NCI-H82 treated with DMSO at 0.1 percent for 48 hours (cell line): ENCODE measurements around the gene AGPAT3.
A peak's percentile ranks its signal among the peaks of the same experiment; 100 is the strongest.

ENCODE experiments used
- DNase-seq: peaks from one replicate; lab custom pipeline; 2025; ENCODE audit not compliant: unreplicated experiment; lab: John Stamatoyannopoulos, UW

AGPAT3 gene

GRCh38 chr21:43934716-43935705, 70.0 kb downstream of the AGPAT3 start:
- DNase-seq = no peak

DNA sequence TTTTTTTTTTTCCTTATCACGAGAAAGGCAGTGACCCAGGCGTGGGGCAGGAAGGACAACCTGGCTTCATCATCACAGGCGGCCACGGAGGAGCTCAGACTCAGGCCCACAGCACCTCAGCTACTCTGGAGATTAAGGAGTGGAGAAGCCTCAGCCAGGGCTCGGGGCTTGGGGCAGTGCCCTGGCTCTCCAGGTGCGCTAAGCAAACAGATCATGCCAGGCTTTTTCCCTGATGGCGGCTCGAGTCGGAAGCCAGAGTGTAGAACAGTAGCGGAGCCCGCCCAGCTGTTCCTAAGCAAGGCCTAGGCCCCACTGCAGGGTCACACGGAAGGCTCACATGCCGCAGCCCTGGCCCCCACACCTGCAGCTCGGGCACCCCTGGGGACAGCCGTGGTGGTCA, 70.7 kb downstream of the AGPAT3 start:
- no peak for DNase-seq

DNA sequence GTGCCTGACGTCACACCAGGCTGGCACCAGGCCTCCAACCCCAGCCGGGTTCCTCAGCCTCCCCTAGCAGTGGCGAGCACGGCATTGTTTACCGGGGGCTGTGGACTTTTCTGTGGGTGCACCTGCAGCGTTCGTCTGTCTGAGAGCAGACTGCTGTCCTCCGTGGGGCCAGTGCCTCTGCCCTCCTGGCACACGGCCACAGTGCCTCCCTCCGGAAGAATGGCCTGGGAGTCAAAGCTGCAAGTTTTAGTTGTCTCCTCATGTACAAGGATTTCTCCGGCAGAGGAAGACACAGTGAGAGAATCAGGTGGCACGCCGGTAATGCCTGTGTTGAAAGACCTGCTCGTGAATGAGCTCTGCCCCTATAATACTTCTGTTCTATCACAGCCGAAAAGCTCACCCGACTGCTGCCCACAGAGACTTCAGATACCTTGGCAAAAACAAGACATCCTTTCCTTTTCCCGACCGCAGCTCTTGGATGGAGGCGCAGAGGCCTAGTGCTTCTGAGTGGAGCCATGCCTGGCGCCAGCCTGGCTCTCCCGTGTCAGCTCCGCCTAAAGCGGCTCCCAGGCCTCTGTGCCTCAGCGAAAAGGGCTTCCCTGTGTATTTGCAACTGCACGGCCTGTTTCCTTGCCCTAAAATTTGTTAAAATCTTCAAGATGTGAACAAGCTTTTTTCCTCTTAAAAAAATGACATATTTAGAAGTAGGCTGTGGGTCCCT, 71.4 kb downstream of the AGPAT3 start:
- DNase-seq = no peak

DNA sequence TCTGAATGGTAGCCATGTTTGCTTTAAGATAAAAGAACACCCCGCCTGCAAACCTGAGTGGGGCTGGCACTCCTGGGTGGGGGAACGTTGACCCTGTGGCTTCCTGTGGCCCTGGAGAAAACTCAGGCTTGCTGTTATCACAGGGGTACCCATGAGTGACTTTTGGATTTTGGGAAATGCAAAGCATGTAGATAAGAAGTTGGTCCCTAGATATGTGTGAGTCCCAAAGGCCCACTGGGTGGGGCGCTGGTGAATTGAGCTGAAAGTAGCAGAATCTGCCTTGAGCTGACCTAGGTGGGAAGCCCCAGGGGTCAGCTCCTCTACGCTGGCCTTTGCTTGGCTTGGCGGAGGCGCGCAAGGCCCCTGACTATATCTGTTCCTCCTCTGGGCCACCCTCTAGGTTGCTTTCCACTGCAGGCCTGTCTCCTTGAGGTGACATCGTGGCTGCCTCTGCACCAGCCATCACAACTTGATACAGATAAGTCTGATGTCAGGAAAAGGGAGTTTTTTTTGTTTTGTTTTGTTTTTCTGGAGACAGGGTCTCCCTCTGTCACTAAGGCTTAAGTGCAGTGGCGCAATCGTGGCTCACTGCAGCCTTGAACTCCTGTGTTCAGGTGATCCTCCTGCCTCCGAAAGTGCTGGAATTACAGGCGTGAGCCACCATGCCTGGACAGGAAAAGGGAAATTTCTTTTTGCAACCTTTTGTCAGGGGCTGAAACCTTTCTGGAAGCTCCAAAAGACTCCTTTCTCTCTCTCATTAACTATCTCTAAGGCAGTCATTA, 72.2 kb downstream of the AGPAT3 start:
- DNase-seq = no peak

DNA sequence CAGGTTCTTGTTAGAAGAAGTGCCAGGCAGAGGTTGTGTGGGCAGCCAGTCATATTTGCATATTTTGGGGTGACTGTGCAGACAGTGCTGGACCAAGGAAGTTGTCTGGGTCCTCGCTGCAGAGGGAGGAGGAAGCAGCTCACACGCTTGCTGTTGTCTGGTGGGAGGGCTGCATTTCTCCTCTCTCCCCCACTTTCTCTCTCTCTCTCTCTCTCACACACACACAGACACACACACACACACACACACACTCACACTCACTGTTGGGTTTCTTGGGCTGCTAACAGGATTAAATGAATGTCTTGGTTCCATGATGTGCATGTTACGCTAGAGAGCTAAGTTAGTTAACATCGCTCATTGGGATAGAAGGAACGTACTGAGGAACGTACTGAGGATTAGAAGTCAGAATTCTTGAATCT, 72.9 kb downstream of the AGPAT3 start:
- no peak for DNase-seq

GRCh38 chr21:43938751-43939442, 73.9 kb downstream of the AGPAT3 start:
- DNase-seq = peak; percentile 49

DNA sequence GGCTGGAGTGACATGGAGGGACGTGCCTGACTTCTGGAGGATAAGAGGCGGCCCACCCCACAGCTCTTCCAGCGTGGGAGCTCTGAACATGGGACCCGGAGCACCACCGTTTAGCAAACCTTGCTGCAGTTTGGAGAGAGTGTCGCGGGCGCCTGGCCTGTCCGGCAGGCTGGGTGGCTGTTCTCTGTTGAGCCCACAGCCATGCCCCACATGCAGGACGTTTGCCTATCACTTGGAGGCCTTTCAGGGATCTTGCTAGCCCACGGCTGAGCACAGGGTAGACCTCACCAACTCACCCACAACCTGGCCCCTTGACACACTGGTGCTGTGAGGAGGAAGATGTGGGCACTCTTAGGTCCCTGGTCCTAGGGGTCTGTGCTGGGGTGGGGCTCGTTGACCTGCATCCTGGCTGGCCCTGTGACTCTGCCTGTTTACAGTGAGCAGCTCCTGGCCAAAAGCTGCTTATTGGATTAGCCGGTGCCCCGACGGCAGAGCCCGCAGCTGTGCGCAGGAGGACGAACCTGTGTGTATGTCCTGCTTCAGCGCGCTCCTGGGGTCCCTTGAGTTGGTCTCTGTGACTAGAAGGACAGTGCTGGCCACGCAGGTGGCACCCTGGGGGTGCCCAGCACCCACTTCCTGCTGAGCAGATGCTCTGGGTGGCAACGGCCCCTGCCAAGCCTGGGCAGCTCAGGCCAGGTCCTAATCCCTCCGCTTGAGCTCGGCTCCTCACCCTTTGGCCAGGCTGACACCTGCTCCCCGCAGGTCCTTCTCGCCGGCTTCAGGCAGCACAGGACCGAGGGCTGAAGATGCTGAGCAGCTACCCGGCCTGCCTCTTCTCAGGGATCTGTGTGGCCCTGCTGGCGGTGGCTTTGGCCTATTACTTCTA, 74.7 kb downstream of the AGPAT3 start:
- DNase-seq = peak; percentile 38

- DNase-seq = no peak
Observed at GRCh38 chr21:43940329-43941050, 75.5 kb downstream of the AGPAT3 start.

- no peak for DNase-seq
Observed at GRCh38 chr21:43942201-43942600, 77.2 kb downstream of the AGPAT3 start.

GRCh38 chr21:43942621-43943020, 77.6 kb downstream of the AGPAT3 start:
- DNase-seq = no peak

- DNase-seq = no peak
Observed at GRCh38 chr21:43943512-43944077, 78.6 kb downstream of the AGPAT3 start.

DNA sequence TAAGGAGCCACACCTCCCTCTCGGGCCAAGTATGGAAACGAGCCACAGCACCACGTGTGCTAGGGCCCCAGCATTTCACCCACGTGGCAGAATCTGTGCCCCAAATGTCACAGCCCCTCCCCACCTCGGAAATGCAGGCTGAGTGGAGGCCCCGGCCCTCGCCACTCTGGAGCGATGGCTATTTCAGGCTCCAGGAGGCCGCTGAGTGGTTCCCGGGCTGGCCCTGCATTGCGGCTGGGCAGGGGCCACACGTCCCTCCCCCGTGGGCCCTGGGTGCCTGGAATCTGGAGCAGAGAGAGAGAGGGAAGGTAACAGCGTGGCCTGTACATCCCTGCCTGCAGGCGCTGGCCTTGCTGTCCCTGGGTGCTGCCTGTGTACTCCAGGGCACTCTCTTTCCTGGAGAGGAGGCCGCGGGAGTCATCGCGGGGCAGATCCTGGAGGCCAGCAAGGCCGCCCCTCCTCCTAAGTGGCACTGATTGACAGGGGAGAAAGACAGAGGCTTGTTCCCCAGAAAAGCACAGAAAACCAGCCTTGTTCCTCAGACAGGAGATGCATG, 79.1 kb downstream of the AGPAT3 start:
- DNase-seq = no peak

GRCh38 chr21:43944757-43945156, 79.7 kb downstream of the AGPAT3 start:
- DNase-seq = no peak

GRCh38 chr21:43948740-43949498, 83.9 kb downstream of the AGPAT3 start:
- no peak for DNase-seq

DNA sequence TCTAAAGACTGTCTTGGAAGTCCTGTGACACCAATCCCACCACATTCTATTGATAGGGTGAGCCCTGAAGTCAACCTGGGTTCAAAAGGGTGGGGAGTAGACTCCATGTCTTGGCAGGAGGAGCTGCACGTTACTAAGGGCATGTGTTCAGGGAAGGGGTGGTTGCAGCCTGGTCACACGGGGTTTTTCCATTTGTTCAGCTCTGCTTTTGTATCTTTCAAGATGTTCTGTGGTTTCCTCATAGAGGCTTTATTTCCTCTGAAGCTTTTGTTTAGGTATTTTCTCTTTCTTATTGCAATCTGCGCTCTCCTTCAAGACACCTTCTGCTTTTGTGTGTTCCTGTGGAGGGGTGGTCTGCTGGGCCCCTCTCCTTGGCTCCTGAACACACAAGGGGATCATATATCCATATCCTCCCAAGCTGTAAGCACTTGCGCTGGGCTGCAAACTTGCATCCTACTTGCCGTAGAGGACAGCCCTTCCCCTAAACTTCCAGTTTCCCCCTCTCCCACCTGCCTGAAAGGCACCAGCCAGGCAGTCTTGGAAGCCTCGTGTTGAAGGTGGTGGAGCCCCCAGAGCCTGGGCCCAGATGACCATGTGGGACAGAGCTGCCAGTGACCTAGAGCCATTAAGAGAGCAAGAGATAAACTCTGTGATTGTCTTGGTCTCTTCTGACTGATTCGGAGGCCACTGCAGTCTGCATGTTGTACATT, 84.6 kb downstream of the AGPAT3 start:
- DNase-seq = no peak

DNA sequence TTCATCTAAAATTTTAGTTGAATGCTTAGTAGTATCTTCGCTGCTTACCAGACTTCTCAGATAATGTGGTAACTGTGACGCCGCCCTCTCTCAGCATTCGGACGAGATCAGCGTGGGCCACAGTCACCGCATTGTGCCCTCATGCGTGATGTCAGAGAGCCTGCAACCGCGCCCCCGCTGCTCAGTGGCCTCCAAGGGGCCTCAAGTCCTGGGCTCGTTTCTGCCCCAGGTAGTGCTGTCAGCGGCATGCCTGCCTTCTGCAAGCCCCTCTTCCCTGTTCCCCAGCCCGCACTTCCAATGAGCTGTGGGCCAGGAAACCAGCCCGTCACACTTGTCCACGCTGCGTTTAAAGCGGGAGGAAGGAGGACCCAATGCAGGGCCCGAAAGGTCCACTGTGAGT, 85.5 kb downstream of the AGPAT3 start:
- no peak for DNase-seq

DNA sequence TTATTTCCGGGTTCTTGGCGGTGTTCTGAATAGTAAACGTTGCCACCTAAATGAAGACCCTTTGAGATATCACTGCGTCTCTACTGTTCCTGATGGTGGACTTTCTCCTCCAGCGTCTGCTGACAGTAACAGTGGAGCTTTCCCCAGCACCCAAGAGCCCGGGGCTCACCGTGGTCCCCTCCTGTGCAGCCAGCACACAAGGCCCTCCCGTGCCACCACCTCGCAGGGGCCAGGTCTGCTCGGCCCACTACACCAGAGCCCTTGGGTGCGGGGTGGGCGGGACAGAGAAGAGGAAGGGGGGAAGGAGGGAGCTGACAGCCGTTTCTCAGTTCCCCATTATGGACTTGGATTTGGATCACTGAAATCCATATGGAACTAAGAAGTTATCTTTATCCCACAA, 85.9 kb downstream of the AGPAT3 start:
- no peak for DNase-seq
